CD1c-positive myeloid dendritic cell (primary cell): Measurements from ENCODE around the gene OR10D3.
A peak's percentile ranks its signal among the peaks of the same experiment; 100 is the strongest.

Experiments
- DNase-seq: peaks from one replicate; pipeline ENCODE4 v3.0.0-alpha.2; 2016; ENCODE audit errors: extremely low spot score

OR10D3 gene

DNA sequence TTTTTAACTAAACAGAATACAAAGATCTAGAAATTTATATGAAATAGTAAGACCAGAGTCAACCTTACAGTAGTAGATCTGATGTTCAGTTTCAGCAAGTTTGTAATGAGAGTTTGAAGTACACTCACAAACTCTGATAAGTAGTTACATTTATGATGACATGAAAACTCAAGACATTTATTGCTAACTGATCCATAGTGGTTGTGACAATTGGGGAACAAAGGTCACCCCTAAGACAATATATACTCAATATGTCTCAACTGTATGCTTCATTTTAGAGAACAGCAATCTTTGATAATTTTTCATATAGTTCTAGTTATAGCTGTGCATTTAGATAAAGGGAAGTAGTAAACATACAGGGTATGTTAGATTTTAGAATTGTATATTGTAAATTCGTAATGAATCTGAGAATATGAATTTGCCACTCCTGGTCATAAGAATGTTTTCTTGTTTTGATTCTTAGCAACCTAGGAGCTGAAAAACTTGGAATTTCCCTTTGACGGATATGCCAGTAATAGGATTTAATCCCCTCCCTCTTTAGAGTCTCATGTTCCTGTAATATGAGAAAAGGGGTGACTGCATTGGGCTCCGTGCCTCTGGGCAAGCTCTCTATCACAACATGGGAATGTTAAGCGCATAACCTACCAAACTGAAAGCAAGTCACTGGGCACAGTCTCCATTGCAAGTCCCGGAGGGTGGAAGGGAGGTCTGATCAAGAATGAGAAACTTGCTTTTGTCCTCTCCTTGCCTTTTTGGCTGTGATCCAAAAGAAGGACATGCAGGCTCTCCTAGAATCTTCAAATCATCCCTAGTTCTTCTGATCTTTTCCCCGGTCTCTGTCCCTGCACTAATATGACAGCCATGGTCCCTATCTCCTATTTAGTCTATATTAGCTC lies 11.4 kb downstream of the OR10D3 start:
- DNase-seq: no peak

GRCh38 chr11:124195189-124195734 lies 12.1 kb downstream of the OR10D3 start:
- peak; percentile 72 for DNase-seq

GRCh38 chr11:124197999-124198398 lies 14.9 kb downstream of the OR10D3 start:
- DNase-seq: no peak

GRCh38 chr11:124198897-124199296 lies 15.8 kb downstream of the OR10D3 start:
- DNase-seq: no peak

GRCh38 chr11:124199702-124200101 lies 16.6 kb downstream of the OR10D3 start:
- DNase-seq: no peak

DNA sequence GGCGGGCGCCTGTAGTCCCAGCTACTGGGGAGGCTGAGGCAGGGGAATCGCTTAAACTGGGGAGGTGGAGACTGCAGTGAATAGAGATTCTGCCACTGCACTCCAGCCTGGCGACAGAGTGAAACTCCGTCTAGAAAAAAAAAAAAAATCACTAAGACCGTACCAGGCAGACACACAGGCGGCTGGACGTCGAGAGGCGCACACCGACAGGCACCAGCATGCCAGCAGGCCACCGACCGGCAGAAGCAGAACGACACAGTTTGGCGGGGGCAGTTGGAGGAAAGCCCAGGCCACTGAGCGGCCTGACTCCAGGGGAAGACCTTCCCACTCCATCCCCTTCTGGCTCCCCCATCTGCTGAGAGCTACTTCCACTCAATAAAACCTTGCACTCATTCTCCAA lies 17.5 kb downstream of the OR10D3 start:
- DNase-seq: no peak

- no peak for DNase-seq
Measured at GRCh38 chr11:124202951-124203350, 19.8 kb downstream of the OR10D3 start.

DNA sequence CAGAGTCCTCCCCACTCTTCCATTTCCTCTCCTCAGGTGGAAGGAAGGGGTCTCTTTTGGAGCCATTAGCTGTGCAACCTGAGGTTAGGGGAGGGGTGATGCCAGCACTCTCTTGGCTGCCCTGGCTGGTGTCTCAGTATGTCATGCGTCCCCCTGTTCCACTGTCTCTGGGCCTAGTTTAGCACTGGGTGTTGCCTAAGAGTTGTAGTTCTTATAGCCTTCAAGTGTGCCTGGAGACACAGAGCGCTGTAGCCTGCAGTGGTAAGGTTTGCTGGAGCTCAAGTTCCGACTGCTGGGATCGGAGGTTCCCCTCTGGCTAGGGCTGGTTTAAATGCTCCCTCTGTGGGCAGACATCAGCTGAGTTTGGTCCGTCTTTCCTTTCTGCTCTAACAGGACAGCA lies 20.9 kb downstream of the OR10D3 start:
- no peak for DNase-seq

DNA sequence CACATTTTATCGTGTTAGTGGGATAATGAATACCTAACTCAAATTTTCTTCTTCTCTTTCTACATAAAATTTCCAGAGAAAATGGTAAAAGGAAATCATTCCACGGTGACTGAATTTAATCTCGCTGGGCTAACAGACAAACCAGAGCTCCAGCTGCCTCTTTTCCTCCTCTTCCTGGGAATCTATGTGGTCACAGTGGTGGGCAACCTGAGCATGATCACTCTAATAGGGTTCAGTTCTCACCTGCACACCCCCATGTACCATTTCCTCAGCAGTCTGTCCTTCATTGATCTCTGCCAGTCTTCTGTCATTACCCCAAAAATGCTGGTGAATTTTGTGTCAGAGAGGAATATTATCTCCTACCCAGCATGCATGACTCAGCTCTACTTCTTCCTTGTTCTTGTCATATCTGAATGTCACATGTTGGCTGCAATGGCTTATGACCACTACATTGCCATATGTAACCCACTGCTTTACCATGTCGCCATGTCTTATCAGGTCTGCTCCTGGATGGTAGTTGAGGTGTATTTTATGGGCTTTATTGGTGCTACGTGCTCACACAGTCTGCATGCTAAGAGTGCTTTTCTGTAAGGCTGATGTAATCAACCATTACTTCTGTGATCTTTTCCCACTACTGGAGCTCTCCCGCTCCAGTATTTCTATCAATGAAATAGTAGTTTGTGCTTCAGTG lies 24.1 kb downstream of the OR10D3 start:
- DNase-seq: peak; percentile 32

GRCh38 chr11:124209824-124210357 lies 26.7 kb downstream of the OR10D3 start:
- no peak for DNase-seq

- DNase-seq: no peak
Measured at GRCh38 chr11:124210421-124210820, 27.3 kb downstream of the OR10D3 start.

GRCh38 chr11:124211321-124211720 lies 28.2 kb downstream of the OR10D3 start:
- DNase-seq: peak; percentile 46

- no peak for DNase-seq
Measured at GRCh38 chr11:124214027-124214426, 30.9 kb downstream of the OR10D3 start.

DNA sequence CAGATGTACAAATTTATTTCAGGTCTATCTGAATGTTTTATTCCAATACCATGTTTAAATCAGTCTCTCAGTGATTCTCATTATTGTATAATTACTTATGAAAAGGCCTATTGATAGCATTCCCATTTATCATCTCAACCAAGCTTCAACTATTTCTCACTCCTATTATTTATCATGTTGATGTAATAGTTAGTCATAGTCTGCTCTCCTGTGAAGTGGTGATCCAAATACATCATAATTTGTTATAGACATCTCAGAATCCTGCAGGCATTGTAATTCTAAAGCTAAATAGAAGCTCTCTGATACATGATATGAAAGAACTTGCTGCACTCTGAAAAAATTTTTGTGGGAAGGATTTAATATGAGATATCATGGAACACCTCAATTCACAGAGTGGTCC lies 36.0 kb downstream of the OR10D3 start:
- no peak for DNase-seq

DNA sequence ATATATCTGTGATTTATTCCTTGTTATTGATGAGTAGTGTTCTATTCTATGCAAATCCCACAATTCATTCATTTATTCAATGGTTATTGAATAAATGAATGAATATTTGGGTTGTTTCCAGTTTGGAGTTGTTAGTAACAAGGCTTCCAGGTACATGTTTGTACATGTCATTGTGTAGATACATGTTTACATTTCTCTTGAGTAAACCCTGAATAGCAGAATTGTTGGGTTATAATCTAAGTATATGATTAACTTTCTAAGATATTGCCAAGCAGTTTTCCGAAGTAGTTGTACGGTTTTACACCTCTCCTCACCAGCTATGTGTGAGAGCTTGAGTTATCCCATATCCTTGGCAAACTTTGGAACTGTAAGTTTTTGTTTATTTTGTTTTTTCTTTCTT lies 39.3 kb downstream of the OR10D3 start:
- DNase-seq: no peak

DNA sequence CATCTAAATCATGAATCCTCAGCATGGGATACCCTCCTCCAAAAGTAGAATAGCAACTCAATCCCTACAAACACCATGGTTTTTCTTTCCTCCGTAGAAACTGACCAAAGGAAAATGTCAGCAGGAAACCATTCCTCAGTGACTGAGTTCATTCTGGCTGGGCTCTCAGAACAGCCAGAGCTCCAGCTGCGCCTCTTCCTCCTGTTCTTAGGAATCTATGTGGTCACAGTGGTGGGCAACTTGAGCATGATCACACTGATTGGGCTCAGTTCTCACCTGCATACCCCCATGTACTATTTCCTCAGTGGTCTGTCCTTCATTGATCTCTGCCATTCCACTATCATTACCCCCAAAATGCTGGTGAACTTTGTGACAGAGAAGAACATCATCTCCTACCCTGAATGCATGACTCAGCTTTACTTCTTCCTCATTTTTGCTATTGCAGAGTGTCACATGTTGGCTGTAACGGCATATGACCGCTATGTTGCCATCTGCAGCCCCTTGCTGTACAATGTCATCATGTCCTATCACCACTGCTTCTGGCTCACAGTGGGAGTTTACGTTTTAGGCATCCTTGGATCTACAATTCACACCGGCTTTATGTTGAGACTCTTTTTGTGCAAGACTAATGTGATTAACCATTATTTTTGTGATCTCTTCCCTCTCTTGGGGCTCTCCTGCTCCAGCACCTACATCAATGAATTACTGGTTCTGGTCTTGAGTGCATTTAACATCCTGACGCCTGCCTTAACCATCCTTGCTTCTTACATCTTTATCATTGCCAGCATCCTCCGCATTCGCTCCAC lies 41.7 kb downstream of the OR10D3 start:
- peak; percentile 85 for DNase-seq

DNA sequence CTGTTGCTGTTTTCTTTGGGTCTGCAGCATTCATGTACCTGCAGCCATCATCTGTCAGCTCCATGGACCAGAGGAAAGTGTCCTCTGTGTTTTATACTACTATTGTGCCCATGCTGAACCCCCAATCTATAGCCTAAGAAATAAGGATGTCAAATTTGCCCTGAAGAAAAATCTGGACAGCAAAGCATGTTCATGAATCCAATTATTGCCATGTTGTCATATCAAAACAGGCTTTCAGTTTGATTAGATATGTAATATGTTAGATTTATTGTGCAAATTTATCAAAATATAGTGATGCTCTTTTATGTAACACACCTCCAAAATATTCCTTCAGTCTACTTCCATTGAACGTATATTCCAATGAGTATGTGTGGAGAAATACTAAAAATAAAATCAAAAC lies 42.3 kb downstream of the OR10D3 start:
- no peak for DNase-seq

DNA sequence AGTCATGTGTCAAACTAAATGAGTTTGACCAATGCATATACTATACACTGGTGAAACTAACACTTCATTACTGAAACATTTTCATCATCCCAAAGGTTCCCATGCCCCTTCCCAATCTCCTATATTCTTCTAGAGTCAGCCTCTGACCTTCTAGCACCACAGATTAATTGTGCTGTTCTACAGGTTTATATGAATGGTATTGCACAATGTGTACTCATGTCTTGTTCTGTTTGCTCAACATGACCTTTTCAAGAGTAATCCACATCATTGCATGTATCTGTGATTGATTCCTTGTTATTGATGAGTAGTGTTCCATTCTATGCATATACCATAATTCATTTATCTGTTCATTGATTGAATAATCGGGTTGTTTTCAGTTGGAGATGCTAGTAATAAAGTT lies 50.2 kb downstream of the OR10D3 start:
- no peak for DNase-seq
